ENCODE results near the gene CRYBG1. TPM values are rescaled to one million over a fixed set of nuclear protein-coding genes. Genes with fewer than 3 reads are reported as not detected.

CRYBG1 gene
- total RNA-seq, 1 experiment from 2014 or later = 19.9 TPM

DNA sequence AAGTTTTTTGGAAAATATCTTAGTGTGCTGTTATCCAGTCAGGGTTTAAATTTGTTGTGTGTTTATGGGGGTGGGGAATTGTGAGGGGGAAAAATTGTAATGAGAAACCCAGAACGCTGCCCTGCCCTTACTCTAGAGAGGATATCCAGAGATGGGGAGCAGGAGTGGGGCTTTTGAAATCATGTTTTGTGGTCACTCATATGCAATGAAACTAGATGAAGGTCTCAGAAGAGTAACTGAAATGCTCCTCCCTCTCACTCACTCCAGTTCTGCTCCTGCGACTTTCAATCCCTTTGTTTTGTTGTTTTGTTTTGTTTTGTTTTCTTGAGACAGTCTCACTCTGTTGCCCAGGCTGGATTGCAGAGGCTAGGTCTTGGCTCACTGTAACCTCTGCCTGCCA, 100.0 kb downstream of the CRYBG1 start:
- Histone ChIP-seq H3F3A (ENCODE audit: low read length, unreplicated experiment) (no peaks in the 10 kb centered on the region), H3K79me2 (ENCODE audit: low read length) (no peaks in the 10 kb centered on the region), H3K27me3 (ENCODE audit: low read length) (no peaks in the 10 kb centered on the region), H3K4me1 (ENCODE audit: insufficient read depth, low read length) (no peaks in the 10 kb centered on the region), H3K36me3 (ENCODE audit: low read depth, low read length) (no peaks in the 10 kb centered on the region), H3K4me3 (ENCODE audit: low read length) (no peak overlapping the region), H3K9ac (ENCODE audit: low read length) (no peak overlapping the region), H2AFZ (ENCODE audit: low read length) (no peak overlapping the region), H3K27ac (ENCODE audit: low read length) (no peak overlapping the region), H3K4me2 (ENCODE audit: low read length) (no peak overlapping the region), H4K20me1 (ENCODE audit: low read length) (no peaks in the 10 kb centered on the region), H3K9me2 (replicated peaks; ENCODE audit: low read length) (no peaks in the 10 kb centered on the region), H3K9me3 (ENCODE audit: low read length) (no peaks in the 10 kb centered on the region)
- ATAC-seq (no peak), DNase-seq (no peak)
- no peak for TF ChIP-seq EZH2phosphoT487 (IDR thresholded peaks at IDR 0.05; ENCODE audit: borderline replicate concordance, low read length)
- no peak for TF ChIP-seq CTCF (conservative IDR thresholded peaks at IDR 0.05; ENCODE audit: low read depth, low read length)
- TF ChIP-seq EZH2 (IDR thresholded peaks at IDR 0.05; ENCODE audit: low read length, unreplicated experiment) = no peak
- intact Hi-C loops (cut with micrococcal nuclease) = no loop called here
- CTCF ChIA-PET = no interaction called here
- POLR2A ChIA-PET (ENCODE audit: unreplicated experiment) = no interaction called here
- no TSS peak for BruUV-seq (replicated peaks)

- no peak overlapping the region for H3K4me3 ChIP-seq (ENCODE audit: low read length)
- H4K20me1 ChIP-seq (ENCODE audit: low read length) = no peaks in the 10 kb centered on the region
- no peak overlapping the region for H3K27ac ChIP-seq (ENCODE audit: low read length)
- no peaks in the 10 kb centered on the region for H3K4me1 ChIP-seq (ENCODE audit: insufficient read depth, low read length)
- ATAC-seq (no peak), DNase-seq (no peak)
- no peak for TF ChIP-seq CTCF (conservative IDR thresholded peaks at IDR 0.05; ENCODE audit: low read depth, low read length)
- TF ChIP-seq EZH2phosphoT487 (IDR thresholded peaks at IDR 0.05; ENCODE audit: borderline replicate concordance, low read length) = no peak
- no peak for TF ChIP-seq EZH2 (IDR thresholded peaks at IDR 0.05; ENCODE audit: low read length, unreplicated experiment)
- H3K36me3 ChIP-seq (ENCODE audit: low read depth, low read length) = no peaks in the 10 kb centered on the region
- BruUV-seq (replicated peaks) = no TSS peak
- H3K9me2 ChIP-seq (replicated peaks; ENCODE audit: low read length) = no peaks in the 10 kb centered on the region
- no peaks in the 10 kb centered on the region for H3K9me3 ChIP-seq (ENCODE audit: low read length)
- no peaks in the 10 kb centered on the region for H3K79me2 ChIP-seq (ENCODE audit: low read length)
- intact Hi-C loops (cut with micrococcal nuclease) = no loop called here
- no peaks in the 10 kb centered on the region for H3F3A ChIP-seq (ENCODE audit: low read length, unreplicated experiment)
- ChIA-PET CTCF (no interaction called here), POLR2A (ENCODE audit: unreplicated experiment) (no interaction called here)
- no peak overlapping the region for H2AFZ ChIP-seq (ENCODE audit: low read length)
- no peak overlapping the region for H3K4me2 ChIP-seq (ENCODE audit: low read length)
- H3K9ac ChIP-seq (ENCODE audit: low read length) = no peak overlapping the region
- H3K27me3 ChIP-seq (ENCODE audit: low read length) = no peaks in the 10 kb centered on the region
These were observed 100.6 kb downstream of the CRYBG1 start for GRCh38 chr6:106461084-106461483.

DNA sequence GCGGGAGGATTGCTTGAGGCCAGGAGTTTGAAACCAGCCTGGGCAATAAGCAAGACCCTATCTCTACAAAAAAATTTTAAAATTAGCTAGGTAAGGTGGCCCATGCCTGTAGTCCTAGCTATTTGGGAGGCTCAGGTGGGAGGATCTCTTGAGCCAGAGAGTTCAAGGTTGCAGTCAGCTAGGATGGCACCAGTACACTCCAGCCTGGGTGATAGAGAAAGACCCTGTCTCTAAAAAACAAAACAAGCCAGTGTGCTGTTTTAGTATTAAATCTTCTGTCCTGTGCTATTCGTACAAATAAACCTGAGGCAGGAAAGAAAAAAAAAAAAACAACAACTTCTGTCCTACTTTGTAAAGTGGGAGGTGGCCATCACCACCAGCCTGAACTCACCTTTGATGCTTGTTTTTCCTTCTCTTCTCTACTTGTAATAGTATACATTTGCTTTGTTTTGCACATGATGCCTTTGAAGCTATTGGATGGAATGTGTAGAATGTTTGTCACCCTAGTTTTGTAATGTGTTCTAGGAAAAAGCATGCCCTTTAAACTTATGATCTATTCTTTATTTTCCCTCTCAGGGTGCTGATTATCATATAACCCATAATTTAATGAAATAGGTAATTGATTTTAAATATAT, 102.5 kb downstream of the CRYBG1 start:
- H3K27ac ChIP-seq (ENCODE audit: low read length) = no peak overlapping the region
- no peaks in the 10 kb centered on the region for H3K9me3 ChIP-seq (ENCODE audit: low read length)
- H3K79me2 ChIP-seq (ENCODE audit: low read length) = no peaks in the 10 kb centered on the region
- BruUV-seq (replicated peaks) = no TSS peak
- intact Hi-C loops (cut with micrococcal nuclease) = no loop called here
- no peak overlapping the region for H3K4me2 ChIP-seq (ENCODE audit: low read length)
- no peaks in the 10 kb centered on the region for H3F3A ChIP-seq (ENCODE audit: low read length, unreplicated experiment)
- H3K36me3 ChIP-seq (ENCODE audit: low read depth, low read length) = no peaks in the 10 kb centered on the region
- DNase-seq = no peak
- H3K4me1 ChIP-seq (ENCODE audit: insufficient read depth, low read length) = no peaks in the 10 kb centered on the region
- H3K9ac ChIP-seq (ENCODE audit: low read length) = no peak overlapping the region
- no peaks in the 10 kb centered on the region for H4K20me1 ChIP-seq (ENCODE audit: low read length)
- no peak overlapping the region for H3K4me3 ChIP-seq (ENCODE audit: low read length)
- POLR2A ChIA-PET (ENCODE audit: unreplicated experiment) = no interaction called here
- TF ChIP-seq EZH2phosphoT487 (IDR thresholded peaks at IDR 0.05; ENCODE audit: borderline replicate concordance, low read length) (no peak), EZH2 (IDR thresholded peaks at IDR 0.05; ENCODE audit: low read length, unreplicated experiment) (no peak), CTCF (conservative IDR thresholded peaks at IDR 0.05; ENCODE audit: low read depth, low read length) (no peak)
- ATAC-seq = no peak
- H3K27me3 ChIP-seq (ENCODE audit: low read length) = no peaks in the 10 kb centered on the region
- H3K9me2 ChIP-seq (replicated peaks; ENCODE audit: low read length) = no peaks in the 10 kb centered on the region
- no peak overlapping the region for H2AFZ ChIP-seq (ENCODE audit: low read length)
- CTCF ChIA-PET = no interaction called here

All from PC-3 (cell line).